H54 (cell line): Measurements from ENCODE around the gene THAP2.

Experiments
- DNase-seq: peaks from one replicate; pipeline ENCODE4 v3.0.0; 2011; ENCODE audit warnings: low spot score, mixed read lengths; ENCODE audit not compliant: insufficient read length
- FAIRE-seq: peaks from 3 replicates; lab custom pipeline; 2011; peaks lifted over from hg19 to GRCh38; lab: Jason Lieb, UNC
- POLR2A ChIP-seq: IDR thresholded peaks from 2 replicates; pipeline ENCODE4 v1.6.1; 2011; ENCODE audit warnings: low read depth, mild to moderate bottlenecking, low read length

THAP2 gene

GRCh38 chr12:71649401-71649800 lies 14.7 kb upstream of the THAP2 start:
- DNase-seq (no peak), FAIRE-seq (no peak)
- TF ChIP-seq POLR2A: no peak

GRCh38 chr12:71652656-71653055 lies 11.4 kb upstream of the THAP2 start:
- DNase-seq (no peak), FAIRE-seq (no peak)
- no peak for TF ChIP-seq POLR2A

GRCh38 chr12:71653137-71653536 lies 11.0 kb upstream of the THAP2 start:
- FAIRE-seq (peak; percentile 38), DNase-seq (no peak)
- no peak for TF ChIP-seq POLR2A

GRCh38 chr12:71654200-71654599 lies 9.9 kb upstream of the THAP2 start:
- FAIRE-seq: no peak
- no peak for TF ChIP-seq POLR2A
- no peak for DNase-seq

- DNase-seq (no peak), FAIRE-seq (no peak)
- TF ChIP-seq POLR2A: no peak
Measured at GRCh38 chr12:71655495-71655894, 8.6 kb upstream of the THAP2 start.

GRCh38 chr12:71655907-71656306 lies 8.2 kb upstream of the THAP2 start:
- no peak for TF ChIP-seq POLR2A
- FAIRE-seq (peak; percentile 64), DNase-seq (no peak)

- FAIRE-seq: no peak
Measured at GRCh38 chr12:71656740-71657139, 7.4 kb upstream of the THAP2 start.

GRCh38 chr12:71661977-71662530 lies 2.0 kb upstream of the THAP2 start:
- TF ChIP-seq POLR2A: no peak
- no peak for DNase-seq
- FAIRE-seq: no peak

More at GRCh38 chr12:71656740-71657139, 7.4 kb upstream of the THAP2 start:
- no peak for TF ChIP-seq POLR2A
- DNase-seq: no peak

- DNase-seq (peak; percentile 23), FAIRE-seq (peak; percentile 48)
- peak; percentile 24; the same call in 1 of the 2 replicates for TF ChIP-seq POLR2A
Measured at GRCh38 chr12:71662849-71663560, 1.1 kb upstream of the THAP2 start.

GRCh38 chr12:71664411-71665089 lies 449 bp downstream of the THAP2 start:
- FAIRE-seq: no peak
- peak; percentile 5 for DNase-seq
- peak; percentile 25; the same call in 1 of the 2 replicates for TF ChIP-seq POLR2A

GRCh38 chr12:71665090-71665463 lies 976 bp downstream of the THAP2 start:
- FAIRE-seq: no peak
- DNase-seq: no peak
- TF ChIP-seq POLR2A: no peak

- DNase-seq: no peak
- TF ChIP-seq POLR2A: no peak
- FAIRE-seq: no peak
Measured at GRCh38 chr12:71666259-71666658, 2.2 kb downstream of the THAP2 start.

- FAIRE-seq (no peak), DNase-seq (no peak)
- no peak for TF ChIP-seq POLR2A
Measured at GRCh38 chr12:71671311-71671710, 7.2 kb downstream of the THAP2 start.

- FAIRE-seq (no peak), DNase-seq (no peak)
- TF ChIP-seq POLR2A: no peak
Measured at GRCh38 chr12:71671816-71672215, 7.7 kb downstream of the THAP2 start.
